GM12878 (cell line): ENCODE data around the gene PROKR1. TPM values are rescaled to one million over a fixed set of nuclear protein-coding genes. Genes with fewer than 3 reads are reported as not detected.

Experiments
- ATAC-seq: fragments of 200-7000 bp; cut with Tn5 transposase; 3 replicates; pipeline ENCODE4 v1.9.1; 2020; ENCODE audit warnings: mild to moderate bottlenecking, moderate library complexity
- BruUV-seq: library from RNA; stranded (reverse); fragments of 400-500 nt; replicated peaks from 2 replicates; lab custom pipeline; 2021; lab: Mats Ljungman, UMichigan
- CTCF ChIA-PET: fragments of 300-600 bp; sonication (Branson Sonifier 250); formaldehyde crosslinking; extraction: SDS; loops from one replicate; lab custom pipeline; 2021; ENCODE audit warnings: inconsistent platforms; lab: Yijun Ruan, JAX
- POLR2A ChIA-PET: fragments of 350-600 bp; formaldehyde crosslinking; extraction: SDS; loops from one replicate; lab custom pipeline; 2021; ENCODE audit warnings: inconsistent platforms; lab: Charles Lee
- RAD21 ChIA-PET: fragments of 300-600 bp; sonication (Branson Sonifier 250); formaldehyde crosslinking; loops from one replicate; lab custom pipeline; 2023; ENCODE audit warnings: antibody characterized with exemption; ENCODE audit not compliant: unreplicated experiment; lab: Charles Lee
- SMC1A ChIA-PET: fragments of 300-600 bp; sonication (Branson Sonifier 250); formaldehyde crosslinking; loops from one replicate; lab custom pipeline; 2023; ENCODE audit not compliant: unreplicated experiment, uncharacterized antibody; lab: Charles Lee
- DNase-seq: peaks from one replicate; pipeline ENCODE4 v3.0.0-alpha.2; 2011; ENCODE audit warnings: low read depth, low spot score
- FAIRE-seq: peaks from 3 replicates; lab custom pipeline; 2011; peaks lifted over from hg19 to GRCh38; lab: Jason Lieb, UNC
- H2AFZ ChIP-seq: 2 replicates; pipeline ENCODE4 v1.6.0; 2011; ENCODE audit warnings: low read depth, low read length, control low read depth; ENCODE audit not compliant: control insufficient read depth
- H3K27ac ChIP-seq: 2 replicates; pipeline ENCODE4 v1.5.1; 2011; ENCODE audit warnings: control low read depth; ENCODE audit not compliant: control insufficient read depth, insufficient read depth
- H3K27me3 ChIP-seq, 2 experiments: replicated peaks in 1 of 2; 2 replicates each; pipeline versions ENCODE4 v1.6.0 to v1.6.1; 2011; ENCODE audit warnings: low read length in 1 of 2; ENCODE audit not compliant: control insufficient read depth in 2 of 2, insufficient read depth in 2 of 2
- H3K36me3 ChIP-seq, 2 experiments: 2 replicates each; pipeline ENCODE4 v1.5.1; 2011; ENCODE audit warnings: low read length in 1 of 2; ENCODE audit not compliant: control insufficient read depth in 2 of 2, insufficient read depth in 2 of 2
- H3K4me1 ChIP-seq: 2 replicates; pipeline ENCODE4 v1.6.1; 2011; ENCODE audit warnings: mild to moderate bottlenecking, low read length, moderate library complexity, mixed read lengths; ENCODE audit not compliant: control insufficient read depth, insufficient read depth
- H3K4me2 ChIP-seq: 2 replicates; pipeline ENCODE4 v1.6.0; 2011; ENCODE audit warnings: control low read depth; ENCODE audit not compliant: control insufficient read depth, insufficient read depth
- H3K4me3 ChIP-seq: fragments of 200-600 bp; sonication (generic); 2 replicates; pipeline ENCODE4 v1.5.1; 2016
- H3K79me2 ChIP-seq: 2 replicates; pipeline ENCODE4 v1.6.0; 2011; ENCODE audit warnings: low read length; ENCODE audit not compliant: control insufficient read depth, insufficient read depth
- H3K9ac ChIP-seq: 2 replicates; pipeline ENCODE4 v1.8.0; 2011; ENCODE audit warnings: low read length, control low read depth, mixed read lengths; ENCODE audit not compliant: control insufficient read depth, insufficient read depth
- H3K9me3 ChIP-seq: replicated peaks from 3 replicates; pipeline ENCODE4 v1.5.1; 2011; ENCODE audit warnings: mild to moderate bottlenecking, low read length; ENCODE audit not compliant: control insufficient read depth, insufficient read depth
- H4K20me1 ChIP-seq: 2 replicates; pipeline ENCODE4 v1.6.0; 2011; ENCODE audit not compliant: control insufficient read depth, insufficient read depth
- CEBPB ChIP-seq, 2 experiments: fragments of 150-350 bp in 1 of 2; IDR thresholded peaks; 2 replicates each; pipeline ENCODE4 v1.6.1; 2012 to 2014; ENCODE audit warnings: low read depth in 2 of 2, low read length in 2 of 2, borderline replicate concordance in 1 of 2, inconsistent platforms in 1 of 2
- CHD2 ChIP-seq: IDR thresholded peaks from 2 replicates; pipeline ENCODE4 v1.6.1; 2011; ENCODE audit warnings: low read depth, low read length, improper control_type of control experiment, borderline replicate concordance
- ZBTB11 ChIP-seq: fragments of 450-650 bp; formaldehyde crosslinking; IDR thresholded peaks from 2 replicates; pipeline ENCODE4 v1.5.0; 2022; ENCODE audit warnings: mild to moderate bottlenecking, missing genetic modification characterization
- WGBS: methylation state at CpG from one replicate; pipeline ENCODE4 v1.1.6; 2016; ENCODE audit warnings: low lambda C conversion rate; ENCODE audit not compliant: insufficient replicate concordance, insufficient coverage; ENCODE audit errors: missing lambda C conversion rate; 5-methylcytosine and 5-hydroxymethylcytosine counted together
- in situ Hi-C: fragments of 300-500 bp; cut with MboI; formaldehyde crosslinking; loops from 9 replicates; pipeline ENCODE4 v1.14.3; 2018; ENCODE audit warnings: mixed read lengths
- intact Hi-C: fragments of 100-400 bp; cut with micrococcal nuclease; formaldehyde crosslinking; loops from one replicate; pipeline ENCODE4 v1.14.2; 2022; ENCODE audit not compliant: unreplicated experiment
- polyA plus RNA-seq, 11 experiments: library from polyadenylated mRNA; depleted of rRNA in 4 of 11; unstranded in 6 of 11; stranded (reverse) in 5 of 11; fragments of >200 nt; fragmentation: Nextera tagmentation in 4 of 11; fragmentation: Illumina TruSeq in 1 of 11; extraction: Ambion mirVana in 4 of 11; extraction: Trizol in 1 of 11; gene quantifications; 1 replicate in 1 of 11; 2 replicates in 10 of 11; pipeline versions ENCODE4 v1.2.1 to v1.2.3, GENCODE V29; 2011 to 2016; ENCODE audit warnings: inconsistent platforms in 2 of 11, missing spikeins in 2 of 11, low read depth in 1 of 11
- total RNA-seq, 4 experiments: library from RNA; depleted of rRNA in 3 of 4; stranded (reverse); fragments of >200 nt in 3 of 4; fragmentation: Illumina TruSeq in 1 of 4; extraction: Trizol in 1 of 4; gene quantifications; 2 replicates each; pipeline versions ENCODE4 v1.2.1 to v1.2.3, GENCODE V29; 2013 to 2021

PROKR1 gene
- total and polyA plus RNA-seq, 10 of the 15 experiments (the other 5 are each of a cell fraction or from before 2014, with no cell fraction given), result 0.01 to 0.02 TPM; not detected in 8

- Histone ChIP-seq H3K79me2 (no peaks in the 10 kb centered on the region), H3K27ac (no peak overlapping the region), H3K36me3 (no peaks in the 10 kb centered on the region), H3K4me1 (no peaks in the 10 kb centered on the region), H3K4me3 (no peak overlapping the region), H3K9ac (no peak overlapping the region), H3K27me3 (peaks cover 0 to 4% of the 10 kb centered on the region in 2 experiments; a peak in 2 of 4 replicates), H3K9me3 (no peaks in the 10 kb centered on the region; the same call in 2 of the 3 replicates), H3K4me2 (no peak overlapping the region), H2AFZ (no peak overlapping the region), H4K20me1 (no peaks in the 10 kb centered on the region)
- ATAC-seq (no peak), FAIRE-seq (no peak), DNase-seq (no peak)
- SMC1A ChIA-PET, result interaction anchor here (0.9 to 1.1 kb wide), 2 partner anchors 52 to 65 kb away, joined by 3 read pairs; no protein-coding TSS in a partner anchor
- BruUV-seq, result no TSS peak
- TF ChIP-seq ZBTB11 (CRISPR knock-in tag), result no peak
- no peak for TF ChIP-seq CEBPB (IDR thresholded peaks at IDR 0.05; ENCODE audit: borderline replicate concordance in 1 of 2, low read depth in 2 of 2, low read length in 2 of 2)
- TF ChIP-seq CHD2, result no peak
- 33% methylated on average over 3 of the region's 3 CpGs for WGBS
- in situ Hi-C loops, result no loop called here
- POLR2A ChIA-PET, result no interaction called here
- RAD21 ChIA-PET, result no interaction called here
- intact Hi-C loops, result no loop called here
- CTCF ChIA-PET, result no interaction called here
Observed at GRCh38 chr2:68660658-68661057, 17.3 kb downstream of the PROKR1 start.
